ENCODE data around the gene RALGAPA1. TPM values are rescaled to one million over a fixed set of nuclear protein-coding genes. Genes with fewer than 3 reads are reported as not detected.

Gene RALGAPA1
- total and polyA plus RNA-seq, 9 of the 15 experiments (the other 6 are each of a cell fraction or from before 2014, with no cell fraction given), result 2.5 to 16.3 (median 6.2) TPM

DNA sequence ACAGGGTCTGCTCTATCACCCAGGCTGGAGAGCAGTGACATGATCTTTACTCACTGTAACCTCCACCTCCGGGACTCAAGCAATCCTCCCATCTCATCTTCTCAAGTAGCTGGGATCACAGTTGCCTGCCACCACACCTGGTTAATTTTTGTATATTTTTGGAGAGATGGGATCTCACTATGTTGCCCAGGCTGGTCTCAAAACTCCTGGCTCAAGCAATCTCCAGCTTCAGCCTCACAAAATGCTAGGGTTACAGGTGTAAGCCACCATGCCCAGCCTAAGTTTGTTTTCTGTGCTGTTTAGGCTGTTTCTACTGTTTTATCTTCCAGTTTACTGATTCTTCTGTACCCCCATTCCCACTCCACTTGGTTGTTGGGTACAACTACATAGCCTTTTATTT is 208.8 kb downstream of the RALGAPA1 start:
- H3K79me2 ChIP-seq (ENCODE audit: control insufficient read depth, insufficient read depth, low read length), result no peaks in the 10 kb centered on the region
- BruUV-seq (replicated peaks), result no TSS peak
- H2AFZ ChIP-seq (ENCODE audit: low read depth, low read length), result no peak overlapping the region
- WGBS (ENCODE audit: insufficient coverage, low coverage, missing lambda C conversion rate), result no CpG with 5 or more reads among the region's 1 CpG
- TF ChIP-seq SP1 (CRISPR knock-in tag; IDR thresholded peaks at IDR 0.05) (no peak), ZNF174 (CRISPR knock-in tag; IDR thresholded peaks at IDR 0.05) (no peak), PHF21A (IDR thresholded peaks at IDR 0.05; ENCODE audit: borderline replicate concordance, low read depth) (no peak), XRCC3 (IDR thresholded peaks at IDR 0.05) (no peak), ZZZ3 (IDR thresholded peaks at IDR 0.05) (no peak), ETV5 (CRISPR knock-in tag; IDR thresholded peaks at IDR 0.05; ENCODE audit: low read depth) (no peak), ZNF57 (CRISPR knock-in tag; IDR thresholded peaks at IDR 0.05) (no peak), GTF2F1 (IDR thresholded peaks at IDR 0.05; ENCODE audit: low read depth, low read length) (no peak)
- H3K9ac ChIP-seq (ENCODE audit: insufficient read depth in 1 of 2, low read depth in 2 of 2, low read length in 2 of 2), result no peak overlapping the region
- no peaks in the 10 kb centered on the region for H3K4me1 ChIP-seq (replicated peaks in 1 of 2; ENCODE audit: control insufficient read depth in 2 of 2, insufficient read depth in 2 of 2, low read length in 2 of 2)
- DNase-seq (ENCODE audit: extremely low read depth in 1 of 4, low spot score in 3 of 4) (no peak), ATAC-seq (no peak), FAIRE-seq (no peak)
- ChIA-PET CTCF (ENCODE audit: low intra/inter-chr PET ratio) (no interaction called here), POLR2A (no interaction called here)
- H3K36me3 ChIP-seq (ENCODE audit: control insufficient read depth, insufficient read depth, low read length), result no peaks in the 10 kb centered on the region
- in situ Hi-C loops (cut with MboI) (no loop called here), intact Hi-C loops (cut with micrococcal nuclease) (no loop called here)
- no peaks in the 10 kb centered on the region for H4K20me1 ChIP-seq (replicated peaks; ENCODE audit: control insufficient read depth, insufficient read depth, low read length)
- H3K27me3 ChIP-seq (ENCODE audit: control insufficient read depth in 2 of 2, insufficient read depth in 2 of 2, low read length in 2 of 2), result no peaks in the 10 kb centered on the region
- no peak overlapping the region for H3K4me2 ChIP-seq (ENCODE audit: insufficient read depth, low read length)
- H3K27ac ChIP-seq (ENCODE audit: extremely low read depth, low read depth, low read length), result no peak overlapping the region
- no peaks in the 10 kb centered on the region for H3K9me1 ChIP-seq (ENCODE audit: control insufficient read depth, insufficient read depth, low read length)
- H3K9me3 ChIP-seq (replicated peaks; ENCODE audit: control insufficient read depth, insufficient read depth, low read depth, low read length), result no peaks in the 10 kb centered on the region
- H3K4me3 ChIP-seq, result no peak overlapping the region

DNA sequence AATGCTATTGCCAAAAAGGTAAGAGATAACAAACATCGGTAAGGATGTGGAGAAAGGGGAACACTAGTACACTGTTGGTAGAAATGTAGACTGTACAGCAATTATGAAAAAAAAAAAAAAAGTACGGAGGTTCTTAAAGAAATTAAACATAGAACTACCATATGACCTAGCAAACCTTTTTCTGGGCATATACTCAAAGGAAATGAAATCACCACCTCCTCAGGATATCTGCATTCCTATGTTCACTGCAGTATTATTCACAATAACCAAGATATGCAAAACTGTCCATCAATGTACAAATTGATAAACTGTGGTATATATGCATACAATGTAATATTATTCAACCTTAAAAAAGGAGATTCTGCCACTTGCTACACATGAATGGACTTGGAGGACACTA is 214.5 kb downstream of the RALGAPA1 start:
- Histone ChIP-seq H3K4me2 (ENCODE audit: insufficient read depth, low read length) (no peak overlapping the region), H2AFZ (ENCODE audit: low read depth, low read length) (no peak overlapping the region), H3K9me1 (ENCODE audit: control insufficient read depth, insufficient read depth, low read length) (no peaks in the 10 kb centered on the region), H4K20me1 (replicated peaks; ENCODE audit: control insufficient read depth, insufficient read depth, low read length) (no peaks in the 10 kb centered on the region), H3K9me3 (replicated peaks; ENCODE audit: control insufficient read depth, insufficient read depth, low read depth, low read length) (no peaks in the 10 kb centered on the region), H3K36me3 (ENCODE audit: control insufficient read depth, insufficient read depth, low read length) (no peaks in the 10 kb centered on the region), H3K4me3 (no peak overlapping the region), H3K27me3 (ENCODE audit: control insufficient read depth in 2 of 2, insufficient read depth in 2 of 2, low read length in 2 of 2) (no peaks in the 10 kb centered on the region), H3K9ac (ENCODE audit: insufficient read depth in 1 of 2, low read depth in 2 of 2, low read length in 2 of 2) (no peak overlapping the region), H3K4me1 (replicated peaks in 1 of 2; ENCODE audit: control insufficient read depth in 2 of 2, insufficient read depth in 2 of 2, low read length in 2 of 2) (no peaks in the 10 kb centered on the region), H3K27ac (ENCODE audit: extremely low read depth, low read depth, low read length) (no peak overlapping the region), H3K79me2 (ENCODE audit: control insufficient read depth, insufficient read depth, low read length) (no peaks in the 10 kb centered on the region)
- 71% methylated on average over 1 of the region's 2 CpGs for WGBS (ENCODE audit: insufficient coverage, low coverage, missing lambda C conversion rate)
- POLR2A ChIA-PET, result no interaction called here
- BruUV-seq (replicated peaks), result no TSS peak
- intact Hi-C loops (cut with micrococcal nuclease), result no loop called here
- ATAC-seq (no peak), DNase-seq (ENCODE audit: extremely low read depth in 1 of 4, low spot score in 3 of 4) (no peak), FAIRE-seq (no peak)
- CTCF ChIA-PET (ENCODE audit: low intra/inter-chr PET ratio), result no interaction called here
- in situ Hi-C loops (cut with MboI), result no loop called here
- TF ChIP-seq LCOR (CRISPR knock-in tag; IDR thresholded peaks at IDR 0.05), result no peak

Data from K562 (cell line).